K562 (cell line): ENCODE results near the gene SSH3. TPM values are rescaled to one million over a fixed set of nuclear protein-coding genes. Genes with fewer than 3 reads are reported as not detected.

Experiments used
- ATF7 ChIP-seq: fragments of 450-650 bp; IDR thresholded peaks from 2 replicates; pipeline ENCODE4 v1.7.1; 2014; ENCODE audit warnings: mild to moderate bottlenecking, moderate library complexity
- BHLHE40 ChIP-seq: IDR thresholded peaks from 2 replicates; pipeline ENCODE4 v1.6.1; 2011; ENCODE audit warnings: low read length, improper control_type of control experiment
- CHD2 ChIP-seq: IDR thresholded peaks from 2 replicates; pipeline ENCODE4 v1.6.1; 2011; ENCODE audit warnings: low read depth, low read length
- DACH1 ChIP-seq: fragments of 450-650 bp; IDR thresholded peaks from 2 replicates; pipeline ENCODE4 v1.6.1; 2018; ENCODE audit not compliant: partially characterized antibody
- MYC ChIP-seq, 2 experiments: fragments of 250-450 bp in 1 of 2; sonication (Bioruptor Pico) in 1 of 2; IDR thresholded peaks; 2 replicates each; pipeline versions ENCODE4 v1.5.1 to v1.6.1; 2012 to 2021; ENCODE audit warnings: low read depth in 2 of 2, borderline replicate concordance in 1 of 2, improper control_type of control experiment in 1 of 2, low read length in 1 of 2, mild to moderate bottlenecking in 1 of 2, moderate library complexity in 1 of 2
- NR2C2 ChIP-seq, 2 experiments: fragments of 200-800 bp in 1 of 2; sonication (Bioruptor generic) in 1 of 2; sonication (generic) in 1 of 2; formaldehyde crosslinking in 1 of 2; IDR thresholded peaks; 2 replicates each; pipeline versions ENCODE4 v1.6.1 to v1.8.0; 2016 to 2022; ENCODE audit warnings: mild to moderate bottlenecking in 1 of 2, missing compliant biosample characterization in 1 of 2, missing genetic modification characterization in 1 of 2, missing genetic modification reagents in 1 of 2
- PRMT5 ChIP-seq: sonication (generic); formaldehyde crosslinking; IDR thresholded peaks from 2 replicates; pipeline ENCODE4 v1.5.0; 2020; ENCODE audit warnings: missing genetic modification reagents
- TGIF2 ChIP-seq: sonication (generic); formaldehyde crosslinking; IDR thresholded peaks from 2 replicates; pipeline ENCODE4 v1.8.1; 2022; ENCODE audit warnings: mild to moderate bottlenecking, missing genetic modification reagents, moderate library complexity
- polyA plus RNA-seq, 8 experiments: library from polyadenylated mRNA; depleted of rRNA in 4 of 8; stranded (reverse) in 5 of 8; unstranded in 3 of 8; fragments of >200 nt; fragmentation: Nextera tagmentation in 2 of 8; fragmentation: Illumina TruSeq in 1 of 8; extraction: Ambion mirVana in 2 of 8; extraction: Trizol in 1 of 8; gene quantifications; 2 replicates each; pipeline versions ENCODE4 v1.2.1 to v1.2.3, GENCODE V29; 2011 to 2014; ENCODE audit warnings: inconsistent platforms in 1 of 8, missing spikeins in 1 of 8
- total RNA-seq, 7 experiments: library from RNA; depleted of rRNA in 6 of 7; stranded (reverse); fragments of >200 nt in 6 of 7; fragmentation: Illumina TruSeq in 2 of 7; extraction: Trizol in 2 of 7; gene quantifications; 2 replicates each; pipeline versions ENCODE4 v1.2.1 to v1.2.3, GENCODE V29; 2011 to 2021; ENCODE audit warnings: low replicate concordance in 1 of 7
- TF ChIP-seq, protein P1 (sequence below): fragments of 450-650 bp; IDR thresholded peaks from 2 replicates; pipeline ENCODE4 v1.7.1; 2018; ENCODE audit warnings: mild to moderate bottlenecking, low read depth; ENCODE audit not compliant: partially characterized antibody
- TF ChIP-seq, protein P2 (sequence below): sonication (generic); formaldehyde crosslinking; IDR thresholded peaks from 2 replicates; pipeline ENCODE4 v1.9.0; 2022; ENCODE audit warnings: mild to moderate bottlenecking, missing genetic modification reagents
- TF ChIP-seq, protein P3 (sequence below): fragments of 250-450 bp; sonication (Bioruptor Pico); IDR thresholded peaks from 2 replicates; pipeline ENCODE4 v1.4.0; 2020; ENCODE audit warnings: mild to moderate bottlenecking

Gene SSH3
- total and polyA plus RNA-seq, 9 of the 15 experiments (the other 6 are each of a cell fraction or from before 2014, with no cell fraction given), result 0.07 to 1.0 (median 0.24) TPM; not detected in 3

DNA sequence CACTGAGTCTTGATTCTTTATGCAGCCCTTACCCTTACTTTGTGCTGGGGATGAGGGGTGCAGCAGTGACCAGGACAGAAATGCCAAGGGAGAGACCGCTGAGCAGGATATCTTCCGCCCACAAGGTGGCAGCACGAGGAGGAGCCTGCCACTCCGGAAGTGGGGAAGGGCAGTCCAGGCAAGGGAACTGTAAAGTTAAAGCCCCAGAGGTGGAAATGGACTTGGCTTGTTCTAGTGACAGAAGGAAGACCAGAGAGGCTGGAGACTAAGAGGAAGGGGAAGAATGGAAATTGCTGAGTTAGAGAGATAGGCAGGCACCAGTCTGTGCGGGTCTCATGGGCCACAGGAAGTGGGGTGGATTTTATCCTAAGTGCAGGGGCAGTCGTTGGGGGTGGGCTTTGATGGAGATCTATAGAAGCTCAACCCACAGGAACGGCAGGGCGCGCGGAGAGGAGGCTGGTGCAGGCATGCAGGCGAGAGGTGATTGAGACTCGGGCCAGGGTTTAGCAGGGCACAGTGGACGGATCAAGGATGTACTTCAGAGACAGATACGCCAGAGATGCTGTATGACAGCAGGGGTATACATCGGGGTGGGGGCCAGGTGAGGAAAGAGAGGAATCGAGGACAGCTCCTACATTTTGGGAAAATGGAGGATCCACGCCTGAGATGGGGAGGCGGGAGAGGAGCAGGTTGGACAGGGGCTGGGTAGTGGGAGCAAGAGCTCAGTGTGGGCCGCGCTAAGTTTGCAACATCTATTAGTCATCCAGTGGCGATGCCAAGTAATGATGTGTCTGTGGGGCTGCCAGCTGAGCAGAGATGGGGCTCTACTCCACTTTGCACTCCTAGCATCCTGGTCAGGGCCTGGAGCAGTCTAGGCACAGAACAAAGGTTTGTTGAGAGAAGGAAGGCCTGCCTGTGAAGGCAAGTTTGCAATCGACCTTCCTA lies 40.3 kb upstream of the SSH3 start (continued):
- TF ChIP-seq, protein P1, sequence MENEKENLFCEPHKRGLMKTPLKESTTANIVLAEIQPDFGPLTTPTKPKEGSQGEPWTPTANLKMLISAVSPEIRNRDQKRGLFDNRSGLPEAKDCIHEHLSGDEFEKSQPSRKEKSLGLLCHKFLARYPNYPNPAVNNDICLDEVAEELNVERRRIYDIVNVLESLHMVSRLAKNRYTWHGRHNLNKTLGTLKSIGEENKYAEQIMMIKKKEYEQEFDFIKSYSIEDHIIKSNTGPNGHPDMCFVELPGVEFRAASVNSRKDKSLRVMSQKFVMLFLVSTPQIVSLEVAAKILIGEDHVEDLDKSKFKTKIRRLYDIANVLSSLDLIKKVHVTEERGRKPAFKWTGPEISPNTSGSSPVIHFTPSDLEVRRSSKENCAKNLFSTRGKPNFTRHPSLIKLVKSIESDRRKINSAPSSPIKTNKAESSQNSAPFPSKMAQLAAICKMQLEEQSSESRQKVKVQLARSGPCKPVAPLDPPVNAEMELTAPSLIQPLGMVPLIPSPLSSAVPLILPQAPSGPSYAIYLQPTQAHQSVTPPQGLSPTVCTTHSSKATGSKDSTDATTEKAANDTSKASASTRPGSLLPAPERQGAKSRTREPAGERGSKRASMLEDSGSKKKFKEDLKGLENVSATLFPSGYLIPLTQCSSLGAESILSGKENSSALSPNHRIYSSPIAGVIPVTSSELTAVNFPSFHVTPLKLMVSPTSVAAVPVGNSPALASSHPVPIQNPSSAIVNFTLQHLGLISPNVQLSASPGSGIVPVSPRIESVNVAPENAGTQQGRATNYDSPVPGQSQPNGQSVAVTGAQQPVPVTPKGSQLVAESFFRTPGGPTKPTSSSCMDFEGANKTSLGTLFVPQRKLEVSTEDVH, result peak; percentile 71
- peak; percentile 40; the same call in 1 of the 2 replicates for TF ChIP-seq ATF7
- 0 out of 2 replicates have a peak, but pooled peaks have one; percentile 18 for TF ChIP-seq MYC (IDR thresholded peaks at IDR 0.05; ENCODE audit: low read depth, low read length)
- no peak for TF ChIP-seq MYC (CRISPR knock-in tag; IDR thresholded peaks at IDR 0.05; ENCODE audit: borderline replicate concordance, low read depth)
- peak; percentile 11; the same call in 1 of the 2 replicates for TF ChIP-seq BHLHE40
- no peak for TF ChIP-seq CHD2
- peak; percentile 58; the same call in 1 of the 2 replicates for TF ChIP-seq NR2C2 (CRISPR knock-in tag; IDR thresholded peaks at IDR 0.05)
- peak; percentile 63; the same call in 1 of the 2 replicates for TF ChIP-seq NR2C2 (tag; IDR thresholded peaks at IDR 0.05)
- TF ChIP-seq PRMT5 (CRISPR knock-in tag), result no peak
- TF ChIP-seq, protein P2, sequence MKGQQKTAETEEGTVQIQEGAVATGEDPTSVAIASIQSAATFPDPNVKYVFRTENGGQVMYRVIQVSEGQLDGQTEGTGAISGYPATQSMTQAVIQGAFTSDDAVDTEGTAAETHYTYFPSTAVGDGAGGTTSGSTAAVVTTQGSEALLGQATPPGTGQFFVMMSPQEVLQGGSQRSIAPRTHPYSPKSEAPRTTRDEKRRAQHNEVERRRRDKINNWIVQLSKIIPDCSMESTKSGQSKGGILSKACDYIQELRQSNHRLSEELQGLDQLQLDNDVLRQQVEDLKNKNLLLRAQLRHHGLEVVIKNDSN (CRISPR knock-in tag), result peak; percentile 28; the same call in 1 of the 2 replicates
- TF ChIP-seq TGIF2 (CRISPR knock-in tag), result no peak
- no peak for TF ChIP-seq DACH1
- TF ChIP-seq, protein P3, sequence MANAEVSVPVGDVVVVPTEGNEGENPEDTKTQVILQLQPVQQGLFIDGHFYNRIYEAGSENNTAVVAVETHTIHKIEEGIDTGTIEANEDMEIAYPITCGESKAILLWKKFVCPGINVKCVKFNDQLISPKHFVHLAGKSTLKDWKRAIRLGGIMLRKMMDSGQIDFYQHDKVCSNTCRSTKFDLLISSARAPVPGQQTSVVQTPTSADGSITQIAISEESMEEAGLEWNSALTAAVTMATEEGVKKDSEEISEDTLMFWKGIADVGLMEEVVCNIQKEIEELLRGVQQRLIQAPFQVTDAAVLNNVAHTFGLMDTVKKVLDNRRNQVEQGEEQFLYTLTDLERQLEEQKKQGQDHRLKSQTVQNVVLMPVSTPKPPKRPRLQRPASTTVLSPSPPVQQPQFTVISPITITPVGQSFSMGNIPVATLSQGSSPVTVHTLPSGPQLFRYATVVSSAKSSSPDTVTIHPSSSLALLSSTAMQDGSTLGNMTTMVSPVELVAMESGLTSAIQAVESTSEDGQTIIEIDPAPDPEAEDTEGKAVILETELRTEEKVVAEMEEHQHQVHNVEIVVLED, result no peak
